ENCODE measurements around the gene GRIFIN.
A peak's percentile ranks its signal among the peaks of the same experiment; 100 is the strongest.

GRIFIN gene

DNA sequence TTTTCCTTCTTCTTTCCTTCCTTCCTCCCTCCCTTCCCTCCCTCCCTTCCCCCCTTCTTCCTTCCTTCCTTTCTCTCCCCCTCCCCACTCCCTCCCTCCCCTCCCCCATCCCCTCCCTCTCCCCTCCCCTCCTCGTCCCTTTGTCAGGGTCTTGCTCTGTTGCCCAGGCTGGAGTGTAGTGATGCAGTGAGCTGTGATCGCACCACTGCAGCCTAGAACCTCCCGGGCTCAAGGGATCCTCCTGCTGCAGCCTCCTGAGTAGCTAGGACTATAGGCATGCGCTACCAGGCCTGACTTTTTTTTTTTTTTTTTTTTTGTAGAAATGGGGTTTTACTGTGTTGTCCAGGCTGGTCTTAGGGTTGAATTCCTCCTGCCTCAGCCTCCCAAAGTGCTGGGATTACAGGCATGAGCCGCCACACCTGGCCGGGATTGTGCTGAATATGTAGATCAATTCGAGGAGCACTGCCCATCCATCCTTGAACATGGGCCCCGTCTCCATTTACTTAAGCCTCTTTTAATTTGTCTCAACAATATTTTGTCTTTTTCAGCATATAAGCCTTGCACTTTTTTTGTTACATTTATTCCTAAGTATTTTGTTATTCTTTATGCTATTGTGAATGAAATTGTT lies 23.4 kb downstream of the GRIFIN start:
- DNase-seq: no peak

DNA sequence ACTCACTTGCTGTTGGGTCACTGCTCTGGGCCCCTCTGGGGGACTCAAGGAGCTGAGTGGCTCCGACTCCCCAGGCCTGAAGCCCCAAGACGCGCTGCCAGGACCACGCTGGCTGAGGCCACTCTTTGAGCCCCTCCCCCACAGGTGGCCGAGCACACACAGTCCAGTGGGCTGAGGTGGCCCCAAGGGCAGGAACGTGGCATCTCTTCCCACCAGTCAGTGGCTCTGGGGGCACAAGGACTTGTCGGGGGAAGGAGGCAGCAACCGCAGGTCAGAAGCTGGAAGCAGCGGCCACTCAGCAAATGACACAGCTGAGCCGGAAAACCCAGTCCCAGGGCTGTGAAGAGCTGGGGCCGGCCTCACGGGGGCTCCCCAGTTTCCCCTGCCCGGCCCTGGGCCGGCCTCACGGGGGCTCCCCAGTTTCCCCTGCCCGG lies 24.1 kb downstream of the GRIFIN start:
- no peak for DNase-seq

DNA sequence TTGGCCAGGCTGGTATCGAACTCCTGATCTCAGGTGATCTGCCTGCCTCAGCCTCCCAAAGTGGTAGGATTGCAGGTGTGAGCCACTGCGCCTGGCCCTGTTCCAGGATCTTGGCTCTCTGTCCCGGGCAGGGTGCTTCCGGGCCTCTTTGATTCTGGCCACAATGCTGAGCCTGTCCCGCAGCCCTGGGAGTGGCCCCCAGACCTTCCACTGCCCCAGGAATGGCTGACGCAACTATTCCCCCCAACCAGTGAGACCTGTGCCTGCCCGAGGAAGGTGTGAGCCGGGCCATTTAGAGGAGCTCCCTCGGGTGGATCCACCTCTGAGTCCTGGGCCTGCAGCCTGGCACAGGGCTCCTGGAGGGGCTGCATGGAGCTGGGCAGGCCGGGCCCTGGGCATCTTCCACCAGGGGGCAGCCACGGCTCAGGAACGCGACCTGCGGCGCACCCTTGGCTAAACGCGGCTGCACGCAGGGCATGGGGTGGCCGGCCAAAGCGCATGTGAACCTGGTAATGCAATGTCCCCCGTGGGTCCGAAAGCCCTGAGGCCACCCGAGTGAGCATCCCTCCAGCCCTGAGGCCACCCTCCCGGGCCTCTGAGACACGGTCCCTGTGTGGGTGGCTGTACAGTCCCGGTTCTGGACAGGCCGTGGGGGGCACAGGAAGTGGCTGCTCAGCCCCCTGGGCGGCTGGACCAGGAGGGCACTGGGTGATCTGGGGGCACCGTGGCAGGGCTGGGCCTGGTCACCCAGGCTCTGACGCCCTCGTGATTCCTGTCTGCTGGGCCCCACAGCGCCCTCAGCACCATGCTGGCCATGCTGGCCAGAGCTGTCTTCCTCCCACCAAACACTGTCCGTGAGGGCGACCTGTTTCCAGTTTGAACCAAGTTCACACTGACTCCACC lies 24.8 kb downstream of the GRIFIN start:
- DNase-seq: peak; percentile 68

DNA sequence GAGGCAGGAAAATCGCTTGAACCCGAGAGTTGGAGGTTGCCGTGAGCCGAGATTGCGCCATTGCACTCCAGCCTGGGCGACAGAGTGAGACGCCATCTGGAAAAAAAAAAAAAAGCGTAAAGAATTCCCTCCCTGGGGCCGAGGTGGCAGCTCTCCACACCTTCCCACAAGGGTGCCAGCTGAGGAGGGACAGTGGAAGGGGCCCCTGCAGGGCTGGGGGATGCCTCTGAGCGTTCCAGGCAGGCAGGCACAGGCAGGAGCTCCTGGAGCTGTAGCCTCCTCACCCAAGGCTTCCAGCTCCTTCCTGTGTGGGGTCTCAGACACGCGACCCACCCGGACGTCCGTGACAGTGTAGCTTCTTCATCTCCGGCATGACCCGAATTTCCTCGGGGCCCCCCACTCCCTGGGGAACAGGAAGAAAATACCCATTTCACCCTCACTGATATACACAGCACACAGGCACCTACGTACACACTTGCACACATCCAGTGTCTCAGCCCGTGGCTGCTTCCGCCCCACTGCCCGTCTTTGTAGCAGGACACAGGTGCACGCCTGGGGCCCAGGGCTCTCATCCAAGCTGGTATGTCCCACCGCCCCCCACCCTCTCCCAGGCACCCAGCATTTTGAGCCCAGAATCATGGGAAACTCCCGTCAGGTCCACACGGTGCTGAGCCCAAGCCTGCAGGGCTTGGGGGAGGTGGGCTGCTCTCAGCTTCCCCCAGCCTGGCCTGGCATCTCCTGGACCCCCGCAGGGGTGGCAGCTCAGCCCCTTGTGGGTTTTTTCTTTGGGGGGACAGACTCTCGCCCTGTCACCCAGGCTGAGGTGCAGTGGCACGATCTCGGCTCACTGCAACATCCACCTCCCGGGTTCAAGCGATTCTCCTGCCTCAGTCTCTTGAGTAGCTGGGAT lies 25.7 kb downstream of the GRIFIN start:
- DNase-seq: no peak

DNA sequence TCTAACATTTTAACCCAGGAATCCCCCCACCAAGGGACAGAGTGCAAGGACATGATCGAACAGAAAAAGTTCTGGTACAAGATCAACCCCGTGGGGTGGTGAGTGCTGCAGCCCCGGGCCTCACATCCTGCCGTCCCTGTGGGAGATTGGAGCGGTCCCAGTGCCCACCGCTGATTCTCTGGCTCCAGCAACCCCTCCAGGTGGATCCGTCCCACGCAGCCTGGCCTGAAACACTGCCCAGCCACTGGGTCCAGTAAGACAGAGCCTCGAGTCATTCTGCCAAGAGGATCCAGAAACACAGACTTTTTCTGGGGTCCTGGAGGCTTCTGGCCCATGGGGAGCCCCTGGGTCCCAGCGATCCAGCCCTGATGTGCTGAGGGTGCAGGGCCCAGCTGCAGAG lies 29.5 kb downstream of the GRIFIN start:
- DNase-seq: no peak

DNA sequence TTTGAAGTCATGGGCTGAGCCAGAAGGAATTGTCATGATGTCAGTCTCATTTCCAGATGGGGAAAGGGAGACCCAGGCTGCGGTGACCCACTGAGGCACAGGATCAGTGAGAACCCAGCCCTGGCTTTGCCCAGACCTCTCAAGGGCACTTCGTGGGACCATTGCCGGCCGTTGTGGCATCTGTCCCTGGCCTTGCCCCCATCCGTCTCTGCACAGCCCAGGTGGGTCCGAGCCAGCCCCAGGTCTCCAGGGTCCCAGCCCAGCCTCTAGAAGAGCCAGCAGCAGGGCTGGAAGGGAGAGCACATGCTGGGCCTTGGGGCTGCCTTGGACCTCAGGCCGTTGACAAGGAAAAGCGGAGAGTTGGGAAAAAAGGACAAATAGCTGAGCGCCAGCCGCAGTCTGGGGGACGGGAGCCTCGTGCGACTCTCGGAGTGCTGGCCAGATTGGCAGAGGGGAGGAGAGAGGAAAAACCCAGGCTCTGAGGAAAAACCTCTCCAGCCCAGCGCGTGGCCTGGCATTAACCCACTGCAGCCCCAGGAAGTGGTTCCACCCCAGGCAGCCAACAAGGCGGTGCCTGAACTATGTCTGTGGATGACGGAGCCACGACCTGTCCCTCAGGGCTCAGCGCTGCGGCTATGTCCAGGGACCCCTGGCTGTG lies 30.2 kb downstream of the GRIFIN start:
- DNase-seq: no peak

DNA sequence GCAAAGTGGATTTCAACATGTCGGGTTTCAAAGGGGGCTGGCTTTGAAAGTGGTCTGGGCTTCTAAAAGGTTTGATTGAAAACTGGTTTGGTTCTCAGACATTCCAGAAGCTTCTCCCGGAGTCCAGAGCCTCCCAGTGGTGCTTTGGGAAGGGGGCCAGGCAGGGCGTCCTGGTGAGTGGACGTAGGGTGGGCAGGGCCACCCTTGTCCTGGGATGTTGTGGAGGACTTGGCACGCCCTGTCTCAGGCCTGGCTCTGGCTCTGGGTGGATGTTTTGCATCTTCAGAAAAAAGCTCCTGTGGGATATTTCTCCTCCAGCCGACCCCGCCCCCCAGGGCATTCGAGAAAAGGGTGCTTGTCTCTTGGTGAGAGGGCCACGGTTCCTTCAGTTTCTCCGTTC lies 31.2 kb downstream of the GRIFIN start:
- DNase-seq: no peak

DNA sequence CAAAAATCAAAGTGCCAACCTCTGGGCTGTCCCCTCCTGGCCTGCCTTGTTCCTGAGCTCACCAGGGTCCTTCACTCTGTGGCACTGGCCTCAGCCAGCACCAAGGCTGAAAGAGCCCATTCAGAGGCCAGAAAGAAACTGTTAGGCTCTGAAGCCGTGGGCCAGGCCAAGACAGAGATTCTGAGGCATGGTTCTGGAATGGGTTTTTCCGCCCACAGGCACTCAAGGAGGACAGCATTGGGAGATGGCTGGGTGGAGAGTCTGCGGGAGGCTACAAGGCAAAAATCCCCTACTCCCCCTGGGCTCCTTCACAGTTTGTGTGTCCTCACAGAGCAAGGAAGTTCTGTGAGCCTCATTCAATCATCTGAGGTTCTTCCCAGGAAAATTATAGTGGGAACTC lies 31.7 kb downstream of the GRIFIN start:
- DNase-seq: peak; percentile 14

DNA sequence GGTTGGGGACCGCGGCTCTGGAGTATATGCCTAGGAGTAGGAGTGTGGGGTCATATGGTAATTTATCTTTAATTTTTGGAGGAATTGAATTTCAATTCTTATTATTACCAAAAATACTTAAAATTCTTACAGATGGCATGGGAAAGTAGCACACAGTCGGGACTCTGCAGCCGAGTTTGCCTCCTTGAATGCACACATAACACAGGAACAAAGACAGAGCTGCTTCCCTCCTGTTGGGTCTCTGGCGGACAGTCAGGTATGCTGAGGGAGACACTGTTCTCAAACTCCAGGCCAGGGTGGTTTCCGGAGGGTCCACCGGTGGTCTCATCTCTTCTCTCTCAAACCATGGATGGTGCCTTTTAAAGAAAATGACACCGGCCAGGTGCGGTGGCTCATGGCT lies 32.7 kb downstream of the GRIFIN start:
- no peak for DNase-seq

DNA sequence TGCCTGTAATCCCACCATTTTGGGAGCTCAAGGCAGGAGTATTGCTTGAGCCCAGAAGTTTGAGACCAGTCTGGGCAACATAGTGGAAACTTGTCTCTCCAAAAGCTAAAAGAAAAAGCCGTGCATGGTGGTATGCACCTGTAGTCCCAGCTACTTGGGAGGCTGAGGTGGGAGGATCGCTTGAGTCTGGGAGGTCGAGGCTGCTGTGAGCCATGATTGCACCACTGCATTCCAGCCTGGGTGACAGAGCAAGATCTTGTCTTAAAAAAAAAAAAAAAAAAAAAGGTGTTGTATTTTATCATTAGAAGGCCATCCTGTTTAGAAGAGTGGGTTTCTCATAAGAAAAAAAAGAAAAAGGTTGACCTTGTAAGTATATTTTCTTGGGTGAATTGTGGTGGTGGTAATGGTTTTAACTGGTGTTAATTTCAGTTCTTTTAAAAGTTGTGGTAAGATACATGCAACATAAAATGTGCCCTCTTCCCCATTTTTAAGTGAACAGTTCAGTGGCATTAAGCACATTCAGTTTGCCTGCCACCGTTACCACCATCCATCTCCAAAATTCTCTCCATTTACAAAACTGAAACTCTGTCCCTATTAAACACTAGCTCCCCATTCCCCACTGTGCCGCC lies 34.7 kb downstream of the GRIFIN start:
- DNase-seq: no peak

DNA sequence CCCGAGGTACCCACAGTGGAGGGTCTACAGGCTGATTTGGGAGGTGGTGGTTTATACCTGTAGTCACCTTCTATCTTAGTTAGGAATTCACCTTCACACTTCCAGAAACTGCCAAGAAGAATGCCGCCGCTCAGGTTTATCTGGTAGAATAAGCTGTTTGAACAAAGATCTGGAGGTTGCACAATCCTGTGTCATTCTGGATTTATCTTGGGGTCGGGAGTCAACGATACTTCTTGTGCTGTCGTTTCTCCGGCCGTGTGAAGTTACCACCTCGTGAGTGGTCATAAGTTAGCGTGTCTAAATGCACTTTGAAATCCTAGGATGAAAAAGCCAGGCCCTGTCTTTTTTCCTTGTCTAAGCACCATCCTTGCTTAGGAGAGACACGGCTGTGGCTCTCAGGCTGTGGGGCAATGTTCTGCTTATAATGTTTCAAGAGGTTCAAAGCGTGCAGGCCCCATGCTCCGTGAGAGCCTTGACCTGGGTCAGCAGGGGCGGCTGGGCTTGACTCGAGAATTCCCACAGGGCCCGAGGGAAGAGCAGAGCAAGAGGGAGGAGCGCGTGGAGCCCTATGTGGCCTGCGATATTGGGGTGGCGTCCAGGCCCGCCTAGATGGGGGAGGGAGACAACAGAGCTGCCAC lies 35.5 kb downstream of the GRIFIN start:
- DNase-seq: no peak

DNA sequence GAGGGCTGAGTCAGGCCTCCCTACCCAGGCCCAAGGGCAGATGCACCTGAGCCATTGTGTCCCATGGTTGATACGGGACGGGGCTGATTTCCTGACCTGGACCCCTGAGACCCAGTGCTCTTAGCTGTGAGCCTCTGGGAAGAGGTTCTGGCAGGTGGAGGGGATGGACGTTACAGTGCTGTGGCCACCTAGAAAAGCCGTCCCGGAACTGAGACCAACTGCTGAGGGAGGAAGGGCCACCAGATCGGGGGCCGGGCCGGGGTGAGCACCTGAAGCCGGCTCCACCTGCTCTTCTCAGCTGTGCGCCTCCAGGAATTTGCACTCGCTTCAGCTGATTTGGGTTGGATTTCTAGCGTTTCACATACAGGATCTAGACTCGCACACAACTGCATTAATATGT lies 37.4 kb downstream of the GRIFIN start:
- DNase-seq: no peak

DNA sequence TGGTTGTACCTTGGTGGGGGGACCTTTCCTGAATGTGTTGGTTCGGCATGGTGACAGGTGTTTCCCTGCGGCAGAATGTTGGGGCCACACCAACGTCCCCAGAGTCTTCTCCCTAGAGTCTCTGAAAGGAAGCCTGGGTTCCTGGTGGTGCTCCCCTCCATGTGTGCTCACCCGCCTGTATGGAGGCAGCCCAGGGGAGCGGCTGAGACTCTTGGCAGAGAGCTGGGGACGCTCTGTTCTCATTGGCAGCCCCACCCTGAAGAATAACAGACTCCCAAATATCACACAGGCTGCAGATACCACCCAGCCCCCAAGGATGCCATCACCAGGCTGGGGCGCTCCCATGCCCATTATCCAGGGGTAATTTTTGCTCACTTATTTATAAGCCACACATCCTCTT lies 38.0 kb downstream of the GRIFIN start:
- no peak for DNase-seq

DNA sequence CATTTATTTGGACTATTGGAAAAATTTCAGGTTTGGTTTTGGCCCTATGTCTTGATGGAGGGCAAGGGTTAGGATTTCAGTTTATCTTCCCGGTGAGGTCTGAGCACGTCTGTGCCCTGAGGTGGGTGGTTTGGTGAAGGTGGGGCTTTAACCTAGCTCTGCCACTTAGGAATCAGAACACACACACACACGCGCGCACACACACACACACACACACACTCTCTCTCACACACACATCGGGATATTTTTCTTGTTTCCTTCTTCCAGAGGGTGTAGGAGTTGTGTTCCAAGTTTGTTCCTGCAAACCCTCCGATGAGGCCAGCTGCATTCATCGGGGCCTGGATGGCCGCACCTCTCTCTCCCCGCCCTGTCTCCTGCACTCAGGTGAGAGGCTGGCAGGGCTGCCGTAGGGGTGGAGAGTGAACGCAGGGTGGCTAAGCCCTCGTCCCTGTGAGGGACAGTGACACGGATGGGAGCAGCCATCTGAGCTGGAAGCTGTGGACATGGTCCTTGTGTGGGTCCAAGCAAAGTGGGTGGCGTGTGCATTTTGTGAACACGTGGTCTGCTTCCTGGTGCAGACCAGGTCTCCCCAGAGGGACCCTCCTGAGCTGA lies 38.6 kb downstream of the GRIFIN start:
- no peak for DNase-seq

DNA sequence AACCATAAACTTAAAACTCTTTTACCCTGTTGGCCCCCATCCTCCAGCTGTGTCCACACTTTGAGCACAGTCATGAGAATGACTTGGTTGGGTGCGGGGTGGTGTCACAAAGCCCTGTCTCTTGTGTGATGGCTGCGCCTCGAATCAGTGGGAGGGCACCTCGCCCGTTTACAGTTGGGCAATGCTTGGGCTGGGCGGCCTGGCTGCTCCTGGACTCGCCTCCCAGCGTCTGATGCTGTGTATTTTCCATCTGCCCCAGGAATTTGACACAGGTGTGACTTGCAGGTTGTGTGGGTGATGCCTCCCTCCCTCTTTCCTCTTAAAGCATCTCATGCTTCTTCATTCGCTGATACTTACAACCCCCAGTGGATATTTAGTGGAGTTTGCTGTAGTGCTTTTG lies 39.1 kb downstream of the GRIFIN start:
- DNase-seq: no peak

DNA sequence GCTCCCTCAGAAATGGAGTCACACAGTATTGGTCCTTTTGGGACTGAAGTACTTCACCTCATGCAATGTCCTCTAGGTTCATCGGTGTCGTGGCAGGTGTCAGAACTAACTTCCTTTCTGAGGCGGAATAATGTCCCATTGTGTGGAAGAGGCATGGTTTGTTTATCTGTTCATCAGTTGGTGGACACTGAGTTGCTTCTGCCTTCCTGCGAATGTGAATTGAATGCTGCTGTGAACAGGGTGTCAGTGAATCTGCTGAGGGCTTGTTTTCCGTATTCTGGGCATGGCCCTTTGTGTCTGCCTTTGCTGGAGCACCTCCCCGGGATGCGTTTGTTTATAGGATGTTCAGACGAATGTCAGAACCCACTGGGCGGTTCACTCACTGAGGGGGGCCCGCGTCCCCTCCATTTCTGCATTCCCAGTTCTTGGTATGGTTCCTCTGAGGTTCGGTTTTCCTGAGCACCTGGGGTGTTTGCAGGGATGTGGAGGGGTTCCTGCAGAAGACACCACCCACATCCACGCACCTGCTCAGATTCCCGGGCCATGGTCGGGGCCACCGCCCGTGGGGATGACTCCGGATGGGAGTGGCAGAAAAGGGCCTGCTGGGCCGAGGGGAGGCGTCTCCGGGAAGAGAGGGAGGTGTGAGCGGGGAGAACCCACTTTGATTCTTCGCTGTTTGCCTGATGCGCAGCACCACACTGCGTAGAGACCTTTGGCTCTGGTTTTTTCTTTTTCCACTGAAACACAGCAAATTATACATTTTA lies 39.7 kb downstream of the GRIFIN start:
- DNase-seq: no peak

DNA sequence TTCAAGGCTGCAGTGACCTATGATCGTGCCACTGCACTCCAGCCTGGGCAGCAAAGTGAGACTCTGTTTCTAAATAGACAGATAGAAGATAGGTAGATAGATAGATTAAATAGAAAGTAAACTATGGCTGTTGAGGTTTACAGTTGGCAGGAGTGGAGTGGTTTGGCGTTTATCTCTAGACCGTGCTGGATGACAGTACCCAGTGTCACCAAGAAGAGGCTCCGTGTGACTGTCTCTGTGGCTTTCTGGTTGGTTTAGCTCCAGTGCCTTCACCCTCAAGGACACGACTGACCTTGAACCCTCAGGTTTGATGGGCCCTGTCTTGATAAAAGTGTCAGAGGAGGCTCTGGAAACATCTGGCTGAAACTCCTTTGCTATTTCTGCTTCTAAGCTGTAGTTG lies 41.1 kb downstream of the GRIFIN start:
- DNase-seq: no peak

DNA sequence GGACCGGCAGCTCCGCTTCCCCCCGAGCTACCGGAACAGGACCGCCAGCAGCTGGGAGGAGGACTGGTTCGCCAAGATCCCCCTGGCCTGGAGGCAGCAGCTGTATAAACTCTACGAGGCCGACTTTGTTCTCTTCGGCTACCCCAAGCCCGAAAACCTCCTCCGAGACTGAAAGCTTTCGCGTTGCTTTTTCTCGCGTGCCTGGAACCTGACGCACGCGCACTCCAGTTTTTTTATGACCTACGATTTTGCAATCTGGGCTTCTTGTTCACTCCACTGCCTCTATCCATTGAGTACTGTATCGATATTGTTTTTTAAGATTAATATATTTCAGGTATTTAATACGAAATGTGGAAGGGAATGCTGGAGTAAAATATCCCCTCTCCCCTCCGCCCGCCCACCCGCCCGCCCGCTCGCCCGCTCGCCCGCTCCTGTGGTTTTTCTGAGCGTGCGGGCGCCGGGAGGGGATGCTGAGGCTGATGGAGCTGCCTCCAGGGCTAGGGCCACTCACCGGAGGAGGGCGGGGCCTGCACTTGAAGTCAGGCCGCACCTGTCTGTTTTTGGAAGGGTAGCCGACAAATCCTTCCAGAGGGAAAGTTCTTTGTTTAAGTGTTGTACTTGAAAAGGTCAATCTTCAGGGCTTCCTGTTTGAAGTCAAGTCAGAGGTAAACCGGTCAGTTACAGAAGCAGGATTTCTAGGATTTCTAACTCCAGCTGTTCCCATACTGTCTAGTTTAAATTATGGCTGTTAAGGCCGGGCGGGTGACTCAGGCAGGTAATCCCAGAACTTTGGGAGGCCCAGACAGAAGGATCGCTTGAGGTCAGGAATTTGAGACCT lies 42.3 kb downstream of the GRIFIN start:
- DNase-seq: no peak

DNA sequence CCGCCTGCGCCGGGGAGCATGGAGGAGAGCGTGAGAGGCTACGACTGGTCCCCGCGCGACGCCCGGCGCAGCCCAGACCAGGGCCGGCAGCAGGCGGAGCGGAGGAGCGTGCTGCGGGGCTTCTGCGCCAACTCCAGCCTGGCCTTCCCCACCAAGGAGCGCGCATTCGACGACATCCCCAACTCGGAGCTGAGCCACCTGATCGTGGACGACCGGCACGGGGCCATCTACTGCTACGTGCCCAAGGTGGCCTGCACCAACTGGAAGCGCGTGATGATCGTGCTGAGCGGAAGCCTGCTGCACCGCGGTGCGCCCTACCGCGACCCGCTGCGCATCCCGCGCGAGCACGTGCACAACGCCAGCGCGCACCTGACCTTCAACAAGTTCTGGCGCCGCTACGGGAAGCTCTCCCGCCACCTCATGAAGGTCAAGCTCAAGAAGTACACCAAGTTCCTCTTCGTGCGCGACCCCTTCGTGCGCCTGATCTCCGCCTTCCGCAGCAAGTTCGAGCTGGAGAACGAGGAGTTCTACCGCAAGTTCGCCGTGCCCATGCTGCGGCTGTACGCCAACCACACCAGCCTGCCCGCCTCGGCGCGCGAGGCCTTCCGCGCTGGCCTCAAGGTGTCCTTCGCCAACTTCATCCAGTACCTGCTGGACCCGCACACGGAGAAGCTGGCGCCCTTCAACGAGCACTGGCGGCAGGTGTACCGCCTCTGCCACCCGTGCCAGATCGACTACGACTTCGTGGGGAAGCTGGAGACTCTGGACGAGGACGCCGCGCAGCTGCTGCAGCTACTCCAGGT lies 43.1 kb downstream of the GRIFIN start:
- no peak for DNase-seq
